Upper lobe of left lung (tissue), 6 donors: Measurements from ENCODE around the gene NUDT3. TPM values are rescaled to one million over a fixed set of nuclear protein-coding genes. Genes with fewer than 3 reads are reported as not detected.

Experiments
- ATAC-seq, 2 donors: fragments of 200-7000 bp; cut with Tn5 transposase; one replicate each; pipeline ENCODE4 v1.9.1; 2022; ENCODE audit warnings: mild to moderate bottlenecking in 2 of 2, moderate library complexity in 2 of 2; ENCODE audit not compliant: low FRiP score in 2 of 2
- DNase-seq, 2 donors: peaks; one replicate each; pipeline ENCODE4 v3.0.0-alpha.2; 2019 to 2020
- H3K27ac ChIP-seq, 4 donors: fragments of 200-600 bp; sonication (generic); one replicate each; pipeline ENCODE4 v1.5.1; 2016 to 2019
- H3K27me3 ChIP-seq, 4 donors: fragments of 200-600 bp; sonication (generic); one replicate each; pipeline ENCODE4 v1.5.1; 2017 to 2019
- H3K36me3 ChIP-seq, 4 donors: fragments of 200-600 bp; sonication (generic); one replicate each; pipeline ENCODE4 v1.5.1; 2016 to 2019
- H3K4me1 ChIP-seq, 4 donors: fragments of 200-600 bp; sonication (generic); one replicate each; pipeline ENCODE4 v1.5.1; 2018 to 2019
- H3K4me3 ChIP-seq, 4 donors: fragments of 200-600 bp; sonication (generic); one replicate each; pipeline ENCODE4 v1.5.1; 2017 to 2019; ENCODE audit warnings: mild to moderate bottlenecking in 2 of 4, moderate library complexity in 1 of 4
- H3K9me3 ChIP-seq, 4 donors: fragments of 200-600 bp; sonication (generic); one replicate each; pipeline ENCODE4 v1.5.1; 2018 to 2019
- CTCF ChIP-seq, 6 experiments: fragments of 450-650 bp in 4 of 6; fragments of 200-600 bp in 2 of 6; sonication (generic) in 2 of 6; IDR thresholded peaks; one replicate each; pipeline ENCODE4 v1.5.1; 2016 to 2019; ENCODE audit warnings: antibody characterized with exemption in 6 of 6
- EP300 ChIP-seq, 4 donors: sonication (generic); formaldehyde crosslinking; IDR thresholded peaks; one replicate each; pipeline ENCODE4 v1.5.1; 2017; ENCODE audit warnings: antibody characterized with exemption in 4 of 4, control low read depth in 2 of 4
- POLR2A ChIP-seq, 4 donors: fragments of 450-650 bp; IDR thresholded peaks; one replicate each; pipeline ENCODE4 v1.5.1; 2016 to 2017; ENCODE audit warnings: antibody characterized with exemption in 4 of 4, mild to moderate bottlenecking in 2 of 4
- POLR2AphosphoS5 ChIP-seq, 2 donors: sonication (generic); formaldehyde crosslinking; IDR thresholded peaks; one replicate each; pipeline ENCODE4 v1.5.1; 2017; ENCODE audit warnings: antibody characterized with exemption in 2 of 2
- WGBS, 2 donors: methylation state at CpG; one replicate each; pipeline ENCODE4 v1.1.5; 2017 to 2018; 5-methylcytosine and 5-hydroxymethylcytosine counted together
- total RNA-seq, 6 donors: library from RNA; depleted of rRNA in 4 of 6; stranded (reverse); fragments of >200 nt in 4 of 6; gene quantifications; one replicate each; pipeline versions ENCODE4 v1.1.0 to v1.2.1, GENCODE V29; 2016 to 2021
- donor health status: DM: no; HTN: no; CAD: no; lungs with moderate emphysema.
- donor health status: DM: no; HTN: yes; CAD: no; lungs with severe emphysema.

The NUDT3 gene
- total RNA-seq, 6 donors from 2014 or later, result 15.1 to 32.7 (median 26.0) TPM

- H3K27me3 ChIP-seq, result no peaks in the 10 kb centered on the region
- H3K9me3 ChIP-seq, result no peaks in the 10 kb centered on the region
- ATAC-seq (no peak), DNase-seq (peak in 1 of 2 donors; percentile 90)
- H3K4me1 ChIP-seq, result peaks cover 16 to 32% (median 20%) of the 10 kb centered on the region in 4 donors
- WGBS, 2 donors, result no CpG with 5 or more reads among the region's 78 CpGs
- no peak for TF ChIP-seq POLR2AphosphoS5 (IDR thresholded peaks at IDR 0.05)
- TF ChIP-seq EP300 (IDR thresholded peaks at IDR 0.05), result no peak
- no peak for TF ChIP-seq CTCF (IDR thresholded peaks at IDR 0.05)
- no peak for TF ChIP-seq POLR2A (IDR thresholded peaks at IDR 0.05)
- peak overlapping the region; percentile 59 to 89 (median 80) for H3K4me3 ChIP-seq
- peaks cover 0 to 14% (median 5%) of the 10 kb centered on the region in 4 donors for H3K36me3 ChIP-seq
- peak overlapping the region; percentile 88 to 94 (median 94) for H3K27ac ChIP-seq
These were observed 155.2 kb downstream of the NUDT3 start for GRCh38 chr6:34237316-34237721.

- TF ChIP-seq CTCF (IDR thresholded peaks at IDR 0.05) (peak in 1 of 6 experiments; percentile 7), POLR2AphosphoS5 (IDR thresholded peaks at IDR 0.05) (peak; percentile 85 to 96), EP300 (IDR thresholded peaks at IDR 0.05) (peak in 1 of 4 donors; percentile 48), POLR2A (IDR thresholded peaks at IDR 0.05) (peak in 3 of 4 donors; percentile 95 to 99 (median 95))
- DNase-seq, result peak; percentile 91 to 96
- ATAC-seq, result peak; percentile 90 to 91
- Histone ChIP-seq H3K9me3 (no peaks in the 10 kb centered on the region), H3K4me3 (peak within 1 kb of the TSS; percentile 75 to 89 (median 81)), H3K4me1 (peaks cover 16 to 32% (median 20%) of the 10 kb centered on the region in 4 donors), H3K27me3 (no peaks in the 10 kb centered on the region), H3K27ac (peak within 1 kb of the TSS; percentile 88 to 94 (median 94)), H3K36me3 (peaks cover 0 to 8% (median 3%) of the 10 kb centered on the region in 4 donors)
- 0 to 2% methylated on average over 30 to 73 of the region's 91 CpGs for WGBS, 2 donors
These were observed 155.8 kb downstream of the NUDT3 start, which contains the start of gene HMGA1 for GRCh38 chr6:34236443-34237315. TSS of gene HMGA1 (plus strand) at chr6:34236873. CDS start at chr6:34240781, 3,908 bp downstream.

- WGBS, 2 donors, result 19 to 29% methylated on average over 13 of the region's 13 CpGs
- peak in 1 of 2 donors; percentile 65 for DNase-seq
- Histone ChIP-seq H3K27ac (peak overlapping the region; percentile 88 to 94 (median 94)), H3K27me3 (no peaks in the 10 kb centered on the region), H3K4me3 (peak overlapping the region in 3 of 4 donors; percentile 57 to 86 (median 75)), H3K36me3 (peaks cover 0 to 6% (median 1%) of the 10 kb centered on the region in 4 donors), H3K9me3 (no peaks in the 10 kb centered on the region), H3K4me1 (peaks cover 16 to 32% (median 20%) of the 10 kb centered on the region in 4 donors)
- peak; percentile 3 to 69 for ATAC-seq
- TF ChIP-seq EP300 (IDR thresholded peaks at IDR 0.05), result no peak
- no peak for TF ChIP-seq CTCF (IDR thresholded peaks at IDR 0.05)
- TF ChIP-seq POLR2A (IDR thresholded peaks at IDR 0.05), result no peak
- TF ChIP-seq POLR2AphosphoS5 (IDR thresholded peaks at IDR 0.05), result no peak
These were observed 156.4 kb downstream of the NUDT3 start for GRCh38 chr6:34236131-34236442.

GRCh38 chr6:34235307-34236130 lies 156.9 kb downstream of the NUDT3 start:
- ATAC-seq (peak; percentile 31 to 65), DNase-seq (peak; percentile 64 to 92)
- 8 to 21% methylated on average over 15 to 59 of the region's 75 CpGs for WGBS, 2 donors
- H3K36me3 ChIP-seq, result peaks cover 0 to under 1% (median 0%) of the 10 kb centered on the region in 4 donors
- H3K4me3 ChIP-seq, result peak overlapping the region in 3 of 4 donors; percentile 57 to 86 (median 75)
- peak overlapping the region; percentile 88 to 94 (median 94) for H3K27ac ChIP-seq
- H3K9me3 ChIP-seq, result no peaks in the 10 kb centered on the region
- peak in 3 of 6 experiments; percentile 8 to 11 (median 10) for TF ChIP-seq CTCF (IDR thresholded peaks at IDR 0.05)
- TF ChIP-seq EP300 (IDR thresholded peaks at IDR 0.05), result no peak
- peak in 1 of 2 donors; percentile 40 for TF ChIP-seq POLR2AphosphoS5 (IDR thresholded peaks at IDR 0.05)
- TF ChIP-seq POLR2A (IDR thresholded peaks at IDR 0.05), result peak in 3 of 4 donors; percentile 25 to 58 (median 27)
- peaks cover 16 to 32% (median 20%) of the 10 kb centered on the region in 4 donors for H3K4me1 ChIP-seq
- H3K27me3 ChIP-seq, result no peaks in the 10 kb centered on the region
